Psoas muscle (tissue), 8 donors: Measurements from ENCODE around the gene CYSRT1. TPM values are rescaled to one million over a fixed set of nuclear protein-coding genes. Genes with fewer than 3 reads are reported as not detected.
A peak's percentile ranks its signal among the peaks of the same experiment; 100 is the strongest.

Experiments
- ATAC-seq, 4 donors: fragments of 200-7000 bp; cut with Tn5 transposase; one replicate each; pipeline ENCODE4 v1.9.1; 2020; ENCODE audit warnings: moderate library complexity in 3 of 4, mild to moderate bottlenecking in 2 of 4
- DNase-seq, 2 donors: peaks; one replicate each; pipeline ENCODE4 v3.0.0-alpha.2; 2020
- H3K27ac ChIP-seq: fragments of 200-600 bp; one replicate; pipeline ENCODE4 v1.8.0; 2022
- H3K27me3 ChIP-seq, 3 donors: fragments of 200-600 bp in 1 of 3; one replicate each; pipeline versions ENCODE4 v1.6.1 to v1.8.0; 2013 to 2022; ENCODE audit warnings: low read length in 2 of 3, mild to moderate bottlenecking in 2 of 3, moderate library complexity in 1 of 3; ENCODE audit not compliant: insufficient read depth in 3 of 3
- H3K36me3 ChIP-seq, 2 donors: fragments of 200-600 bp in 1 of 2; one replicate each; pipeline versions ENCODE4 v1.6.1 to v1.8.0; 2013 to 2022; ENCODE audit warnings: low read depth in 1 of 2, mild to moderate bottlenecking in 1 of 2, moderate library complexity in 1 of 2; ENCODE audit not compliant: insufficient read depth in 1 of 2
- H3K4me1 ChIP-seq: fragments of 200-600 bp; one replicate; pipeline ENCODE4 v1.8.0; 2022
- H3K4me3 ChIP-seq: fragments of 200-600 bp; one replicate; pipeline ENCODE4 v1.8.0; 2022; ENCODE audit warnings: mild to moderate bottlenecking
- H3K9me3 ChIP-seq: fragments of 200-600 bp; one replicate; pipeline ENCODE4 v1.8.0; 2022
- CTCF ChIP-seq: fragments of 200-600 bp; IDR thresholded peaks from one replicate; pipeline ENCODE4 v1.8.0; 2022; ENCODE audit warnings: antibody characterized with exemption
- WGBS, 3 donors: extraction: QIAGEN DNeasy Blood & Tissue Kit; methylation state at CpG; one replicate each; pipeline versions ENCODE4 v1.1.6 to v1.1.7; 2013; 5-methylcytosine and 5-hydroxymethylcytosine counted together
- intact Hi-C, 2 donors: fragments of 100-400 bp; cut with DNase I; formaldehyde crosslinking; loops; one replicate each; pipeline versions ENCODE4 v1.11.0 to v1.14.2; 2022
- polyA plus RNA-seq, 3 donors: library from polyadenylated mRNA; stranded (reverse); fragments of 200-250 nt; gene quantifications; one replicate each; pipeline ENCODE4 v1.2.3, GENCODE V29; 2013
- total RNA-seq, 4 donors: library from RNA; stranded (reverse); fragmentation: NEBNext Ultra II Directional in 2 of 4; extraction: Animal tissue kit (Norgen Biotek cat#: 25700) in 2 of 4; gene quantifications; one replicate each; pipeline versions ENCODE4 v1.2.1 to v1.2.4, GENCODE V29; 2021 to 2023
- donor health status: healthy with polysubstance abuse.
- donor health status: DM: no; HTN: no; CAD: no; lungs with moderate emphysema.
- donor health status: Bipolar disorder and iron deficiency.
- donor health status: healthy.
- donor health status: DM: yes; HTN: yes; CAD: no.
- donor health status: DM: no; HTN: no; CAD: no.
- donor health status: DM: no; HTN: no; CAD: no.
- donor health status: DM: yes; HTN: yes; CAD: no.

Gene CYSRT1
- total and polyA plus RNA-seq, 7 donors = 0.08 to 1.1 (median 0.25) TPM; not detected in 1

GRCh38 chr9:137268538-137269201 is 43.7 kb downstream of the CYSRT1 start:
- intact Hi-C loops = no loop called here
- WGBS, 3 donors = 47 to 57% (median 50%) methylated on average over 19 of the region's 19 CpGs
- Histone ChIP-seq H3K4me3 (peak overlapping the region; percentile 65), H3K4me1 (peaks cover 19% of the 10 kb centered on the region), H3K36me3 (peaks cover 6 to 72% of the 10 kb centered on the region in 2 donors), H3K27ac (peak overlapping the region; percentile 91), H3K9me3 (no peaks in the 10 kb centered on the region), H3K27me3 (no peaks in the 10 kb centered on the region)
- ATAC-seq (peak; percentile 32 to 52 (median 38)), DNase-seq (no peak)
- TF ChIP-seq CTCF = no peak

GRCh38 chr9:137269231-137269772 is 44.3 kb downstream of the CYSRT1 start:
- intact Hi-C loops = no loop called here
- TF ChIP-seq CTCF = no peak
- Histone ChIP-seq H3K4me1 (peaks cover 19% of the 10 kb centered on the region), H3K4me3 (peak overlapping the region; percentile 65), H3K27me3 (peaks cover 0 to 2% (median 0%) of the 10 kb centered on the region in 3 donors), H3K9me3 (no peaks in the 10 kb centered on the region), H3K36me3 (peaks cover 2 to 65% of the 10 kb centered on the region in 2 donors), H3K27ac (peak overlapping the region; percentile 91)
- 23 to 36% (median 23%) methylated on average over 17 of the region's 17 CpGs for WGBS, 3 donors
- ATAC-seq = peak; percentile 76 to 90 (median 86)
- DNase-seq = peak; percentile 46 to 87

- peaks cover 2 to 53% of the 10 kb centered on the region in 2 donors for H3K36me3 ChIP-seq
These were observed 46.1 kb downstream of the CYSRT1 start for GRCh38 chr9:137270929-137271695.

GRCh38 chr9:137271696-137272076 is 46.7 kb downstream of the CYSRT1 start:
- H3K36me3 ChIP-seq = peaks cover 2 to 47% of the 10 kb centered on the region in 2 donors
- H3K27me3 ChIP-seq = peaks cover 0 to 8% (median 2%) of the 10 kb centered on the region in 3 donors
- intact Hi-C loops = no loop called here
- H3K9me3 ChIP-seq = no peaks in the 10 kb centered on the region
- ATAC-seq = no peak
- no peak overlapping the region for H3K4me3 ChIP-seq
- no peak overlapping the region for H3K27ac ChIP-seq
- no peak for DNase-seq
- WGBS, 3 donors = 40 to 63% (median 51%) methylated on average over 3 of the region's 3 CpGs
- TF ChIP-seq CTCF = no peak
- peaks cover 31% of the 10 kb centered on the region for H3K4me1 ChIP-seq

More at GRCh38 chr9:137270929-137271695, 46.1 kb downstream of the CYSRT1 start:
- Histone ChIP-seq H3K27me3 (peaks cover 0 to 2% (median 2%) of the 10 kb centered on the region in 3 donors), H3K9me3 (no peaks in the 10 kb centered on the region), H3K4me3 (no peak overlapping the region), H3K27ac (no peak overlapping the region), H3K4me1 (peaks cover 25% of the 10 kb centered on the region)
- intact Hi-C loops = no loop called here
- no peak for TF ChIP-seq CTCF
- no peak for DNase-seq
- no peak for ATAC-seq
- WGBS, 3 donors = 82 to 91% (median 87%) methylated on average over 32 of the region's 32 CpGs
